Amniotic stem cell (primary cell): Measurements from ENCODE around the gene MARK3.

Source experiments
- DNase-seq: peaks from one replicate; lab custom pipeline; 2025; lab: John Stamatoyannopoulos, UW

The MARK3 gene

DNA sequence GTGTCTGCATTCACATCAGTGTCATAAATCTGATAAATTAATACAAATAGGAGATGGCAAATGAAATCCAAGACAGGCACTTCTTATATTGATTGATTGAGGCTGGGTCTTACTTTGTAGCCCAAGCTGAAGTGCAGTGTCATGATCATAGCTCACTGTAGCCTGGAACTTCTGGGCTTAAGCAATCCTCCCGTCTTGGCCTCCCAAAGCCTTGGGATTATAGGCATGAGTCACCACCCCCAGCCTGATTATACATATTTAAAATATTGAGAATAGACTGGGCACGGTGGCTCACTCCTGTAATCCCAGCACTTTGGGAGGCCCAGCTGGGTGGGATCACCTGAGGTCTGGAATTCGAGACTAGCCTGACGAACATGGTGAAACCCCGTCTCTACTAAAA is 51.3 kb downstream of the MARK3 start:
- DNase-seq: no peak

GRCh38 chr14:103442288-103442687 is 57.1 kb downstream of the MARK3 start:
- DNase-seq: no peak

GRCh38 chr14:103443111-103443510 is 57.9 kb downstream of the MARK3 start:
- no peak for DNase-seq

GRCh38 chr14:103444837-103445524 is 59.8 kb downstream of the MARK3 start:
- no peak for DNase-seq

GRCh38 chr14:103445806-103446205 is 60.6 kb downstream of the MARK3 start:
- DNase-seq: no peak

DNA sequence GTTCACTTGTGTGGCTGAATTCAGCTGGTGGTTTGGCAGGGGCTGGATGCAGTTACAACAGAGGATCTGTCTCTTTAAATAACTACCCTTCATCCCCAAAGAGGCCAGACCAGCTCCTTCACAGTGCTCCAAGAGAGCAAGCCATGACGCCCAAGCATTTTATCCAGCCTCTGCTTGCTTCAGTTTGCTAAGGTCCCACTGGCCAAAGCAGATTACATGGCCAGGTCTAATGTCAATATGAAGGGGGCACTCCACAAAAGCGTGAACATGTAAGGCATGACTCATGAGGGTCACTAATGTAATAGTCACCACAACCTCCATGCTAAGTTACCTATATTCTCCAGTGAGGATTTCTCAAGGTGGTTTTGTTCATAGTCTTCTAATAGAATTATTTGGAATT is 62.9 kb downstream of the MARK3 start:
- no peak for DNase-seq

- no peak for DNase-seq
These were observed 64.5 kb downstream of the MARK3 start for GRCh38 chr14:103449634-103450161.

DNA sequence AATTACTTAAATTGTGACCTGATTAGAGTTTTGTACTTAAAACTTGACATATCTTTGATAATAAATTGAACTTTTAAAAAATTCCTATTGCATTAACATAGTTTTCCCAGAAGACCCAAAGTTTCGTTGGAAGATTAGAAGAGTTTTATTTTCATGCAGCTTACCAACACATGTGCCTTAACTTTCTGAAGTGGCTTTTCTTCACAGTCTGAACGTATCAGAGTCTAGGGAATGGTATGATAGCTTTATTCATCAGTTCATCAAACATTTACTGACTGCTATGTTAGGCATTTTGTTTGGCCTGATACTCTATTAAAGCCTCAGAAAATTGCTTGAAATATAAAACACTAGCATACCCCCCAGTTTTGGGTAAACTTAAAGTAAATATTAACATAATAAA is 65.2 kb downstream of the MARK3 start:
- DNase-seq: no peak

GRCh38 chr14:103451401-103451800 is 66.2 kb downstream of the MARK3 start:
- DNase-seq: no peak

GRCh38 chr14:103453791-103454190 is 68.6 kb downstream of the MARK3 start:
- no peak for DNase-seq

DNA sequence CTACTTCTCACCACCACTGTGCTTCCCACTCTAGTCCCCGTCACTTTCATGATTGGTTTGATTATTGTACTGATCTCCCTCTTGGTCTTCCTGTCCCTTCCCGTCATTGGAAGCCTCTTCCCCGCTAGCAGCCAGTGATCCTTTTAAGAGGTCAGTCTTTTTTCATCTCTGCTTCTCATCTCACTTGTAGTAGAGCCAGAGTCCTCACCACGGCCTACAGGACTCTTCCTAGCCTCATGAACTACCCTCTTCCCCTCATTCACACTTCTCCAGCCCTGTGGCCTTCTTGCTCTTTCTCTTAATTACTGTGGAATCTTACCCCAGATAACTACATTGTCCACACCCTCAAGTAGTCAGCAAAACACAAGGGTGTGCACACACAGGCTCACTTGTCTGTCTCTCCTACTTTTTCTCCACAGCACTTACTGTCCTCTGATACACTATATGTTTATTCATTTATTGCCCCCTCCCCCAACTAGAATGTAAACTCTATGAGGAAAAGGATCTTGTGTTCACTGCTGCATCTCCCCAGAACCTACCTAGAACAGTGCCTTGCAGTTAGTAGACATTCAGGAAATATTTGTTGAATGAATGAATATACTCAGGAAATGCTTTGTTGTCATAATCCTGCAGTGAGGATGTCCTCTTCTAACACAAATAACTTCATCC is 71.1 kb downstream of the MARK3 start:
- DNase-seq: no peak

DNA sequence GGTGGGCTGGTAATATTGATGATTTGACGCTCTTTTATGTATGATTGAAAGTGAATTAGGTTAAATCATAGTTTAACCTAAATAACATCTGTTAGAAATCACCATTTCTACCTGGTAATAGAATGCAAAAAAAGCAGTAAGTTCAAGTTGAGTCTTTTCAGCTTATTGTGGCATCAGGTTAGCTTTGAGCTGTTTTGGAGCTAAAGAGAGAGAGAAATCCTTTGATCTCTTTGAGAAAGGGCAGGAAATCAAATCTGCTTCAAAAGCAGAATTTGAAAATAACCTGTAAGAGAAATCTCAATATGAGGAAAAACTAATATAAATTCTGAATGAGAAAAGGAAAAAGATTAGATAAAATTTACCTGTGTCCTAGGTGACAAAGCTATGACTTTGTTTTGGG is 75.2 kb downstream of the MARK3 start:
- no peak for DNase-seq

DNA sequence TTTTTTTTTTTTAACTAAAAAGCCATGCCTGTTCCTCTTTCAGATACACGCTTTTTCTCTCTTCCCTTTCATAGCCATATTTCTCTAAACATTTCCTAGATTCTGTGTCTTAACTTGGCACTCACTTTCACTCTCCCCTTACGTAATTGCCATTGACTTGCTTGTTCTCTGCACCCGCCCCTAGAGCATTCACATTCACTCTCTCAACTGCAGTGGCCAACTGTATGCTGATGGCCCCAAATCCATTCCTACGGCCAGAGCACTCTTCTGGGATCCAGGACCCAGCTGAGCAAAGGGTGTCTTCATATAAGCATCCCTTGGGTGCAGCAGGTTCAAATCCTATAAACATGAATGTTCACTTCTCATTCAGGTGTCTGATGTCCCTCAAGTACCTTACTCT is 77.9 kb downstream of the MARK3 start:
- no peak for DNase-seq

GRCh38 chr14:103463851-103464250 is 78.6 kb downstream of the MARK3 start:
- no peak for DNase-seq

DNA sequence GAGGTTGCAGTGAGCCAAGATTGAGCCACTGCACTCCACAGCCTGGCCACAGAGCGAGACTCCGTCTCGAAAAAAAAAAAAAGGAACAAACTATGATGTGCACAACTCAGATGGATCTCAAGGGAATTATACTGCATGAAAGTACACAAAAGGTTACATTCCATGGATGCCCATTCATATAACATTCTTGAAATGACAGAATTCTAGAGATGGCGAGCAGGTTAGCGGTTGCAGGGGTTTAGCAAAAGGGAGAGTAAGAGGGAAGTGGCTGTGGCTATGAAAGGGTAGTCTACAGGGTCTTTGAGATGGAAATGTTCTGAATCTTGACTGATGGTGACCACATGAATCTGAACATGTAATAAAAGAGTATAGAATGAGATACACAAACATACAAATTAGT is 87.7 kb downstream of the MARK3 start:
- DNase-seq: no peak

DNA sequence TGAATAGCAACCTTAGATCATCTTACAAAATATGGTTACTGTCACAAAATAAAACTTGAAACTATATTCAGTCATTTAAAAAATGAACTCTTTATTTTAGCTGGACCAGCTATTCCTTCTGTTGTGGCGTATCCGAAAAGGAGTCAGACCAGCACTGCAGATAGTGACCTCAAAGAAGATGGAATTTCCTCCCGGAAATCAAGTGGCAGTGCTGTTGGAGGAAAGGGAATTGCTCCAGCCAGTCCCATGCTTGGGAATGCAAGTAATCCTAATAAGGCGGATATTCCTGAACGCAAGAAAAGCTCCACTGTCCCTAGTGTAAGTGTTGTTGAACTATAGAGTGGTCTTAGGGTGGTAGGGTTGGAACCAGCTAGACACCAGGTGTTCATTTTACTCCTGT is 89.7 kb downstream of the MARK3 start:
- DNase-seq: no peak

DNA sequence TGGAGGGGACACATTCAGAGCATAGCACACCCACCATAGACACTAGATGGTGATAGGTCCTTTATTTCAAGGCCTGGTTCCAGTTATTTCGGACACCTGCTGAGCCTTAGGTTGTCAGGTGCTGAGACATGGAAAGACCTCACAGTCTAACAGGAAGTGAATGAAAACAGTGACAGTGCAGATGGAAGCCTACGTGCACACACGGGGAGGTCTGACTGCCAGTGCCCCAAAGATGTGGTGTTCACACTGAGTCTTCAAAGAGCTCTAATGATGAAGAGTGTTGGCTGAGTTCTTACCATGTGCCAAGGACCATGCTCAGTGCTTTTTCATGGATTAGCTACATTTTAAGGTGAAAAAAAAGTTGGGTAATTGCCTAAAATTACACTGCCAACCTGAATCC is 90.8 kb downstream of the MARK3 start:
- DNase-seq: no peak

DNA sequence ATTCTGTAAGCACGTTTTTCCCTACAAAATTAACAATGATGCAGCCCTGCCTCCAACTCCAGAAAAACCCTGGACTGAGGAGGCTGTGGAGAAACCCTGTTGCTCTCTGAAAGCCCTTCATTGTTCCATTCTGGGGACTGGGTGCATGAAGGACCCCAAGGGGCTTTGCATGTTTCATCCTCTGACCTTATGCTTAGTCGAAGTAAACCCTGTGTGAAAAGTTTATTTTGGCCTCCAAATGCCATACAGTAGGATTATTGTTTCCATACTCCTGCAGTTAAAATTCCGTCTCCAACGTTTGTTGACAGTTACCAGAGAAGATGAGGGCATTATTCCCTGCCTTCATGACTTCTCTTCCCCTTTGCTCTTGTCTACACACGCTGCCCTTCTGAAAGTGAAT is 91.4 kb downstream of the MARK3 start:
- DNase-seq: no peak

DNA sequence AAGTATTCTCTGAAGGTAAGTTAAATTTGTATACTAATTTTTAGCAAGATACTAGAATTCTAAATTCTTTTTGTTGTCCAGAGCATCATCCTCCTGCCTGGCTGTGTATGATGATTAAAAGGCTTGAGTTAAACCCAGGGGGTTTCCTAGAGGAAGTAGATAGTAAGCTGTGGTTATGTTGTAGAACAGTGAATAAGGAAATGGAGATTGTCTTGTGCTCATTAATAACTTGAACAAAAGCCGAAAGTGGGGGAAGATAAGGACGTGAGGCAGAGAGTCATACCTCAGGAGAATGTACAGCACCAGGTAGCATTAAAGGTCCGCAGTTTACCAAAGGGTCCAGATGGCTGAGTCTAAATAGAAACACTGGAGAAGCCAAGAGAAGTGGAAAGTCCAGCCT is 95.4 kb downstream of the MARK3 start:
- DNase-seq: no peak

GRCh38 chr14:103483600-103483999 is 98.4 kb downstream of the MARK3 start:
- peak; percentile 35 for DNase-seq

GRCh38 chr14:103485504-103485903 is 100.3 kb downstream of the MARK3 start:
- no peak for DNase-seq

- DNase-seq: no peak
These were observed 102.9 kb downstream of the MARK3 start for GRCh38 chr14:103488071-103488470.

DNA sequence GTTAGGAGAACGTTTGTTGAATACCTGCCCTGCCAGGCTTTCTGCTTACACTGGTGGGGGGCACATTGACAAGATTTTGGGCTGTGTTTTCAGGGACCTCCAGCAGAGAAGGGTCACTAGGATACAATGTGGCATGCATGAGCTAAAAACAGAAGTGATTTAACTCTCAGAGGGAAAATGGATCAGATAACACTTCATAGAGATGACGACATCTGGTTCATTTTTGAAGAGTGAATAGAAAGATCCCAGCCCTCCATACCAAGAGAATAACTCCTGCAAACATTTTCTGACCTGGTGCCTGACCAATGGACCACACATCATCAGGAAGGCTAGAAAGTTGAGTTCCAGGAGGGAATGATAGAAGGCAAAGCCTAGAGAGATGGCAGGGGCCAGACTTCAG is 103.7 kb downstream of the MARK3 start:
- no peak for DNase-seq

- DNase-seq: no peak
These were observed 104.4 kb downstream of the MARK3 start for GRCh38 chr14:103489621-103490020.
